ENCODE data around the gene FOXL3. TPM values are rescaled to one million over a fixed set of nuclear protein-coding genes. Genes with fewer than 3 reads are reported as not detected.

The FOXL3 gene
- total and polyA plus RNA-seq, 2 experiments from 2014 or later: not detected

GRCh38 chr7:320297-320696 is 30.3 kb downstream of the FOXL3 start:
- Histone ChIP-seq H3F3A (replicated peaks; ENCODE audit: low read depth) (no peaks in the 10 kb centered on the region), H4K20me1 (replicated peaks; ENCODE audit: insufficient read depth) (no peaks in the 10 kb centered on the region), H3K9me2 (ENCODE audit: insufficient read depth) (no peaks in the 10 kb centered on the region), H2AFZ (no peak overlapping the region), H3K4me1 (ENCODE audit: insufficient read depth) (no peaks in the 10 kb centered on the region), H3K27ac (ENCODE audit: low read depth) (no peak overlapping the region), H3K4me3 (no peak overlapping the region), H3K36me3 (ENCODE audit: insufficient read depth) (no peaks in the 10 kb centered on the region), H3K79me2 (replicated peaks; ENCODE audit: insufficient read depth) (no peaks in the 10 kb centered on the region), H3K4me2 (no peak overlapping the region), H3K27me3 (ENCODE audit: insufficient read depth) (no peaks in the 10 kb centered on the region)
- Mint-ChIP-seq H3K36me3 (ENCODE audit: low read depth) (peaks cover 4% of the 10 kb centered on the region), H3K4me3 (no peak overlapping the region), H3K27me3 (ENCODE audit: insufficient read depth, low read depth, poor library complexity) (peaks cover 8% of the 10 kb centered on the region), H3K27ac (no peak overlapping the region), H3K9me3 (peaks cover 24% of the 10 kb centered on the region; the same call in 2 of the 3 replicates), H3K4me1 (no peaks in the 10 kb centered on the region; the same call in 2 of the 3 replicates)
- ATAC-seq: no peak
- no peak for TF ChIP-seq POLR2AphosphoS5 (IDR thresholded peaks at IDR 0.05; ENCODE audit: low read depth)
- TF ChIP-seq, protein P1, sequence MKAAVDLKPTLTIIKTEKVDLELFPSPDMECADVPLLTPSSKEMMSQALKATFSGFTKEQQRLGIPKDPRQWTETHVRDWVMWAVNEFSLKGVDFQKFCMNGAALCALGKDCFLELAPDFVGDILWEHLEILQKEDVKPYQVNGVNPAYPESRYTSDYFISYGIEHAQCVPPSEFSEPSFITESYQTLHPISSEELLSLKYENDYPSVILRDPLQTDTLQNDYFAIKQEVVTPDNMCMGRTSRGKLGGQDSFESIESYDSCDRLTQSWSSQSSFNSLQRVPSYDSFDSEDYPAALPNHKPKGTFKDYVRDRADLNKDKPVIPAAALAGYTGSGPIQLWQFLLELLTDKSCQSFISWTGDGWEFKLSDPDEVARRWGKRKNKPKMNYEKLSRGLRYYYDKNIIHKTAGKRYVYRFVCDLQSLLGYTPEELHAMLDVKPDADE (IDR thresholded peaks at IDR 0.05): no peak
- no peak for TF ChIP-seq REST (IDR thresholded peaks at IDR 0.05; ENCODE audit: unreplicated experiment)
- no peak for TF ChIP-seq ZNF331 (CRISPR knock-in tag; IDR thresholded peaks at IDR 0.05; ENCODE audit: low read depth)
- TF ChIP-seq CREB1 (CRISPR knock-in tag; IDR thresholded peaks at IDR 0.05; ENCODE audit: low read depth): no peak
- no peak for TF ChIP-seq STAT1 (IDR thresholded peaks at IDR 0.05; ENCODE audit: unreplicated experiment)
- TF ChIP-seq, protein P2, sequence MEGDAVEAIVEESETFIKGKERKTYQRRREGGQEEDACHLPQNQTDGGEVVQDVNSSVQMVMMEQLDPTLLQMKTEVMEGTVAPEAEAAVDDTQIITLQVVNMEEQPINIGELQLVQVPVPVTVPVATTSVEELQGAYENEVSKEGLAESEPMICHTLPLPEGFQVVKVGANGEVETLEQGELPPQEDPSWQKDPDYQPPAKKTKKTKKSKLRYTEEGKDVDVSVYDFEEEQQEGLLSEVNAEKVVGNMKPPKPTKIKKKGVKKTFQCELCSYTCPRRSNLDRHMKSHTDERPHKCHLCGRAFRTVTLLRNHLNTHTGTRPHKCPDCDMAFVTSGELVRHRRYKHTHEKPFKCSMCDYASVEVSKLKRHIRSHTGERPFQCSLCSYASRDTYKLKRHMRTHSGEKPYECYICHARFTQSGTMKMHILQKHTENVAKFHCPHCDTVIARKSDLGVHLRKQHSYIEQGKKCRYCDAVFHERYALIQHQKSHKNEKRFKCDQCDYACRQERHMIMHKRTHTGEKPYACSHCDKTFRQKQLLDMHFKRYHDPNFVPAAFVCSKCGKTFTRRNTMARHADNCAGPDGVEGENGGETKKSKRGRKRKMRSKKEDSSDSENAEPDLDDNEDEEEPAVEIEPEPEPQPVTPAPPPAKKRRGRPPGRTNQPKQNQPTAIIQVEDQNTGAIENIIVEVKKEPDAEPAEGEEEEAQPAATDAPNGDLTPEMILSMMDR (conservative IDR thresholded peaks at IDR 0.05; ENCODE audit: low read depth in 2 of 2): no peak
- TF ChIP-seq NANOG (IDR thresholded peaks at IDR 0.05; ENCODE audit: borderline replicate concordance): no peak
- TF ChIP-seq EZH2phosphoT487 (IDR thresholded peaks at IDR 0.05; ENCODE audit: unreplicated experiment): no peak
- TF ChIP-seq EZH2 (IDR thresholded peaks at IDR 0.05; ENCODE audit: low read depth, unreplicated experiment): no peak
- TF ChIP-seq, protein P3, sequence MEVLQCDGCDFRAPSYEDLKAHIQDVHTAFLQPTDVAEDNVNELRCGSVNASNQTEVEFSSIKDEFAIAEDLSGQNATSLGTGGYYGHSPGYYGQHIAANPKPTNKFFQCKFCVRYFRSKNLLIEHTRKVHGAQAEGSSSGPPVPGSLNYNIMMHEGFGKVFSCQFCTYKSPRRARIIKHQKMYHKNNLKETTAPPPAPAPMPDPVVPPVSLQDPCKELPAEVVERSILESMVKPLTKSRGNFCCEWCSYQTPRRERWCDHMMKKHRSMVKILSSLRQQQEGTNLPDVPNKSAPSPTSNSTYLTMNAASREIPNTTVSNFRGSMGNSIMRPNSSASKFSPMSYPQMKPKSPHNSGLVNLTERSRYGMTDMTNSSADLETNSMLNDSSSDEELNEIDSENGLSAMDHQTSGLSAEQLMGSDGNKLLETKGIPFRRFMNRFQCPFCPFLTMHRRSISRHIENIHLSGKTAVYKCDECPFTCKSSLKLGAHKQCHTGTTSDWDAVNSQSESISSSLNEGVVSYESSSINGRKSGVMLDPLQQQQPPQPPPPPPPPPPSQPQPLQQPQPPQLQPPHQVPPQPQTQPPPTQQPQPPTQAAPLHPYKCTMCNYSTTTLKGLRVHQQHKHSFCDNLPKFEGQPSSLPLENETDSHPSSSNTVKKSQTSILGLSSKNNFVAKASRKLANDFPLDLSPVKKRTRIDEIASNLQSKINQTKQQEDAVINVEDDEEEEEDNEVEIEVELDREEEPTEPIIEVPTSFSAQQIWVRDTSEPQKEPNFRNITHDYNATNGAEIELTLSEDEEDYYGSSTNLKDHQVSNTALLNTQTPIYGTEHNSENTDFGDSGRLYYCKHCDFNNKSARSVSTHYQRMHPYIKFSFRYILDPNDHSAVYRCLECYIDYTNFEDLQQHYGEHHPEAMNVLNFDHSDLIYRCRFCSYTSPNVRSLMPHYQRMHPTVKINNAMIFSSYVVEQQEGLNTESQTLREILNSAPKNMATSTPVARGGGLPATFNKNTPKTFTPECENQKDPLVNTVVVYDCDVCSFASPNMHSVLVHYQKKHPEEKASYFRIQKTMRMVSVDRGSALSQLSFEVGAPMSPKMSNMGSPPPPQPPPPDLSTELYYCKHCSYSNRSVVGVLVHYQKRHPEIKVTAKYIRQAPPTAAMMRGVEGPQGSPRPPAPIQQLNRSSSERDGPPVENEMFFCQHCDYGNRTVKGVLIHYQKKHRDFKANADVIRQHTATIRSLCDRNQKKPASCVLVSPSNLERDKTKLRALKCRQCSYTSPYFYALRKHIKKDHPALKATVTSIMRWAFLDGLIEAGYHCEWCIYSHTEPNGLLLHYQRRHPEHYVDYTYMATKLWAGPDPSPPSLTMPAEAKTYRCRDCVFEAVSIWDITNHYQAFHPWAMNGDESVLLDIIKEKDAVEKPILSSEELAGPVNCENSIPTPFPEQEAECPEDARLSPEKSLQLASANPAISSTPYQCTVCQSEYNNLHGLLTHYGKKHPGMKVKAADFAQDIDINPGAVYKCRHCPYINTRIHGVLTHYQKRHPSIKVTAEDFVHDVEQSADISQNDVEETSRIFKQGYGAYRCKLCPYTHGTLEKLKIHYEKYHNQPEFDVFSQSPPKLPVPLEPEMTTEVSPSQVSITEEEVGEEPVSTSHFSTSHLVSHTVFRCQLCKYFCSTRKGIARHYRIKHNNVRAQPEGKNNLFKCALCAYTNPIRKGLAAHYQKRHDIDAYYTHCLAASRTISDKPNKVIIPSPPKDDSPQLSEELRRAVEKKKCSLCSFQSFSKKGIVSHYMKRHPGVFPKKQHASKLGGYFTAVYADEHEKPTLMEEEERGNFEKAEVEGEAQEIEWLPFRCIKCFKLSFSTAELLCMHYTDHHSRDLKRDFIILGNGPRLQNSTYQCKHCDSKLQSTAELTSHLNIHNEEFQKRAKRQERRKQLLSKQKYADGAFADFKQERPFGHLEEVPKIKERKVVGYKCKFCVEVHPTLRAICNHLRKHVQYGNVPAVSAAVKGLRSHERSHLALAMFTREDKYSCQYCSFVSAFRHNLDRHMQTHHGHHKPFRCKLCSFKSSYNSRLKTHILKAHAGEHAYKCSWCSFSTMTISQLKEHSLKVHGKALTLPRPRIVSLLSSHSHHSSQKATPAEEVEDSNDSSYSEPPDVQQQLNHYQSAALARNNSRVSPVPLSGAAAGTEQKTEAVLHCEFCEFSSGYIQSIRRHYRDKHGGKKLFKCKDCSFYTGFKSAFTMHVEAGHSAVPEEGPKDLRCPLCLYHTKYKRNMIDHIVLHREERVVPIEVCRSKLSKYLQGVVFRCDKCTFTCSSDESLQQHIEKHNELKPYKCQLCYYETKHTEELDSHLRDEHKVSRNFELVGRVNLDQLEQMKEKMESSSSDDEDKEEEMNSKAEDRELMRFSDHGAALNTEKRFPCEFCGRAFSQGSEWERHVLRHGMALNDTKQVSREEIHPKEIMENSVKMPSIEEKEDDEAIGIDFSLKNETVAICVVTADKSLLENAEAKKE (CRISPR knock-in tag; IDR thresholded peaks at IDR 0.05): no peak
- TF ChIP-seq JUNB (IDR thresholded peaks at IDR 0.05; ENCODE audit: unreplicated experiment): no peak
- no peak for TF ChIP-seq ZNF114 (CRISPR knock-in tag; IDR thresholded peaks at IDR 0.05)
- DNase-seq (ENCODE audit: low spot score): no peak

Data from GM23338 (cell line).